ENCODE results near the gene DMRTA2. TPM values are rescaled to one million over a fixed set of nuclear protein-coding genes. Genes with fewer than 3 reads are reported as not detected.

Gene DMRTA2
- total and polyA plus RNA-seq, 2 of the 8 experiments (the other 6 are each of a cell fraction or from before 2014, with no cell fraction given): not detected

DNA sequence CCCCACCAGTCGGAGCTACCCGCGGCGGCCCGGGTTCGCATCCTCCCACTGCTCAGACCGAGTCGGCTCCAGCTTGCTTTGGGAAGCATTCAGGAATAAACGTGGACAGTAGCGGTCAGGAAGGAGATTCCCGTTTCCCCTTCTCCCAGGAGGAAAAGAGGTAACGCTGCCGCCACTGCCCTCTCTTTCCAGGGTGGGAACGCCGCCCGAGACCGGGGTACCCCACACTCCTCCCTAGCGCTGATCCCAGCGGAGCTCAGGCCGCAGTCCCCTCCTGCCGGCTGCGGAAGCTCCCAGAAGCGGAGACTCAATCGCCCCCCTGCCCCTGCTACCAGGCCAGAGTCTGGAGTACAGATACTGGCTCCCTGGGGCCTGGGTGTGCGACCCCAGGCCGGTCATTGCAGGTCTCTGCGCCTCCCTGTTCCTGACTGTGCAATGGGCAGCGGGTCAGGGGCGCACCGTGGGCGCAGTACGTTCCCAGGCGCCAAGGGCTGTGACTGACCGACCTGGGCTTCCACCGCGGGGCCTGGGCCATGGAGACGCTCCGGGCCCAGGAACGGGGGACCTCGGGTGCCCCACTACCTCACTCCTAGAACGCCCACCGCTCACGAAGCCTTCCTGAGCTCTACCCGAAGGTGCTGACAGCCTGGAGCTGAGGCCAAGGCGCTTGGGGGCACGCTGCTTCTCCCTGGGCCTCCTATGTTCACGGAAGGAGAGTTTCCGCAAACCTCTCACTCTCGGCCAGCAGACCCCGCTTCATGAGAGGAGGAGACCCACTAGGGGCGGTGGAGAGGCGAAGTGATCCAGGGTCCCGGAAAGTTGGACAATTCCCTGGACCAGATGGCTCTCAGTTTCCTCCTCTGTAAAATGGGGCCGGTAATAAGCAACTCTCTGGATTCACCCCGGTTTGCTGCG is 7.8 kb downstream of the DMRTA2 start:
- Histone ChIP-seq H3K79me1 (ENCODE audit: low read depth, low read length) (no peaks in the 10 kb centered on the region), H2BK15ac (ENCODE audit: low read length) (no peak overlapping the region), H3K27ac (ENCODE audit: low read depth, low read length) (no peak overlapping the region), H3K79me2 (ENCODE audit: control insufficient read depth in 1 of 2, insufficient read depth in 2 of 2, low read length in 2 of 2) (no peaks in the 10 kb centered on the region), H3K27me3 (replicated peaks in 1 of 4; ENCODE audit: control insufficient read depth in 3 of 4, extremely low read depth in 1 of 4, insufficient read depth in 3 of 4, low read length in 3 of 4) (peaks cover 76 to 84% (median 78%) of the 10 kb centered on the region in 4 experiments), H2BK5ac (ENCODE audit: low read depth, low read length) (no peak overlapping the region), H3K56ac (replicated peaks; ENCODE audit: insufficient read length, low read depth, low read length) (no peak overlapping the region), H3K9ac (replicated peaks in 1 of 4; ENCODE audit: extremely low read depth in 1 of 4, low read depth in 3 of 4, low read length in 3 of 4) (no peak overlapping the region), H4K91ac (replicated peaks; ENCODE audit: insufficient read length, low read length) (no peak overlapping the region), H3K14ac (ENCODE audit: insufficient read length) (no peak overlapping the region), H2AK5ac (ENCODE audit: low read depth, low read length) (no peak overlapping the region), H3K4me3 (ENCODE audit: extremely low read depth in 1 of 4, insufficient read depth in 2 of 4, low read depth in 3 of 4, low read length in 4 of 4) (peak overlapping the region in 3 of 4 experiments; percentile 33 to 58 (median 34); a peak in 6 of 8 replicates), H4K20me1 (replicated peaks in 1 of 2; ENCODE audit: control insufficient read depth in 1 of 2, insufficient read depth in 2 of 2, low read length in 2 of 2) (peaks cover 6 to 19% of the 10 kb centered on the region in 2 experiments), H2BK120ac (replicated peaks; ENCODE audit: low read depth, low read length) (no peak overlapping the region), H3K9me3 (ENCODE audit: insufficient read depth in 2 of 2, low read depth in 1 of 2, low read length in 1 of 2) (peaks cover 0 to 3% of the 10 kb centered on the region in 2 experiments; a peak in 1 of 4 replicates), H3K36me3 (ENCODE audit: control insufficient read depth in 2 of 4, insufficient read depth in 4 of 4, low read length in 3 of 4) (peaks cover 0 to 10% (median 0%) of the 10 kb centered on the region in 4 experiments; a peak in 1 of 8 replicates), H3K4me2 (ENCODE audit: insufficient read depth in 1 of 2, low read depth in 2 of 2, low read length in 2 of 2) (peak overlapping the region; percentile 56 to 70), H2BK12ac (ENCODE audit: low read depth, low read length) (peak overlapping the region; percentile 68; the same call in 1 of the 2 replicates), H2BK20ac (ENCODE audit: low read length) (no peak overlapping the region), H2AFZ (ENCODE audit: low read length) (no peak overlapping the region), H3K4ac (replicated peaks; ENCODE audit: insufficient read length, low read depth, low read length) (no peak overlapping the region), H3K23me2 (ENCODE audit: low read depth, low read length) (peaks cover 4% of the 10 kb centered on the region), H3K4me1 (replicated peaks in 1 of 4; ENCODE audit: control insufficient read depth in 3 of 4, insufficient read depth in 4 of 4, low read length in 3 of 4) (peaks cover 0 to 21% (median 13%) of the 10 kb centered on the region in 4 experiments; a peak in 5 of 7 replicates), H4K8ac (ENCODE audit: extremely low read depth, insufficient read depth, low read length) (peak overlapping the region; percentile 42; the same call in 1 of the 2 replicates), H4K5ac (ENCODE audit: insufficient read length, low read depth, low read length) (no peak overlapping the region), H3K23ac (ENCODE audit: insufficient read length) (no peak overlapping the region), H3K18ac (ENCODE audit: extremely low read depth, low read length) (no peak overlapping the region; the same call in 1 of the 2 replicates)
- DNase-seq (ENCODE audit: low read depth in 1 of 2, low spot score in 2 of 2): peak in 1 of 2 experiments; percentile 64
- FAIRE-seq: no peak
- CTCF ChIA-PET (ENCODE audit: partially characterized antibody): interaction anchor here (0.8 to 3.8 kb wide), 12 partner anchors 8 to 189 kb away, joined by 3 to 30 read pairs (median 6); partner anchors contain the start of gene DMRTA2
- WGBS, 2 experiments (ENCODE audit: extremely low coverage in 1 of 2, insufficient coverage in 1 of 2, insufficient read length in 1 of 2, insufficient replicate concordance in 2 of 2, low coverage in 1 of 2, low lambda C conversion rate in 2 of 2, missing lambda C conversion rate in 1 of 2): 5% methylated on average over 42 of the region's 56 CpGs; no CpG with 5 or more reads in 1 of the 2 experiments
- POLR2A ChIA-PET (ENCODE audit: partially characterized antibody): interaction anchor here (1.3 to 1.6 kb wide), 3 partner anchors 11 to 562 kb away, joined by 4 to 7 read pairs (median 4); no protein-coding TSS in a partner anchor
- TF ChIP-seq BCL11A (IDR thresholded peaks at IDR 0.05; ENCODE audit: low read depth in 2 of 2, low read length in 2 of 2) (no peak), KDM1A (IDR thresholded peaks at IDR 0.05; ENCODE audit: borderline replicate concordance, low read length) (peak; percentile 74; the same call in 1 of the 2 replicates), KDM4A (IDR thresholded peaks at IDR 0.05; ENCODE audit: low read depth, low read length, severe bottlenecking) (no peak), EZH2 (IDR thresholded peaks at IDR 0.05; ENCODE audit: low read depth, low read length, severe bottlenecking) (peak; percentile 99), SUZ12 (IDR thresholded peaks at IDR 0.05; ENCODE audit: low read length) (peak; percentile 98), CTCF (IDR thresholded peaks at IDR 0.05; ENCODE audit: control extremely low read depth in 1 of 3, insufficient read depth in 1 of 3, low read depth in 1 of 3, low read length in 3 of 3) (peak in 1 of 3 experiments; percentile 28; a peak in 1 of 4 replicates)

All from H1 (cell line).